ENCODE results near the gene HGS.
A peak's percentile ranks its signal among the peaks of the same experiment; 100 is the strongest.

The HGS gene

GRCh38 chr17:81648707-81649085, 35.1 kb upstream of the HGS start:
- H3K4me3 ChIP-seq (replicated peaks in 1 of 2; ENCODE audit: low read depth in 2 of 2, low read length in 2 of 2), result no peak overlapping the region
- DNase-seq (ENCODE audit: low read depth in 2 of 2), result no peak
- no peak for TF ChIP-seq CTCF (IDR thresholded peaks at IDR 0.05; ENCODE audit: low read depth, low read length)

- H3K4me3 ChIP-seq (replicated peaks in 1 of 2; ENCODE audit: low read depth in 2 of 2, low read length in 2 of 2), result no peak overlapping the region
- no peak for DNase-seq (ENCODE audit: low read depth in 2 of 2)
- no peak for TF ChIP-seq CTCF (IDR thresholded peaks at IDR 0.05; ENCODE audit: low read depth, low read length)
Measured at GRCh38 chr17:81650951-81651350, 32.9 kb upstream of the HGS start.

GRCh38 chr17:81651692-81652091, 32.1 kb upstream of the HGS start:
- DNase-seq (ENCODE audit: low read depth in 2 of 2), result peak; percentile 84 to 94
- TF ChIP-seq CTCF (IDR thresholded peaks at IDR 0.05; ENCODE audit: low read depth, low read length), result no peak
- H3K4me3 ChIP-seq (replicated peaks in 1 of 2; ENCODE audit: low read depth in 2 of 2, low read length in 2 of 2), result no peak overlapping the region

- TF ChIP-seq CTCF (IDR thresholded peaks at IDR 0.05; ENCODE audit: low read depth, low read length), result no peak
- no peak overlapping the region for H3K4me3 ChIP-seq (replicated peaks in 1 of 2; ENCODE audit: low read depth in 2 of 2, low read length in 2 of 2)
- no peak for DNase-seq (ENCODE audit: low read depth in 2 of 2)
Measured at GRCh38 chr17:81652906-81653771, 30.7 kb upstream of the HGS start.

GRCh38 chr17:81655378-81656117, 28.3 kb upstream of the HGS start:
- no peak for TF ChIP-seq CTCF (IDR thresholded peaks at IDR 0.05; ENCODE audit: low read depth, low read length)
- no peak for DNase-seq (ENCODE audit: low read depth in 2 of 2)

GRCh38 chr17:81656118-81656743, 27.6 kb upstream of the HGS start, which contains the start of gene PDE6G:
PDE6G (minus strand) TSS chr17:81656542; CDS start chr17:81653305, 3,237 bp downstream.
- H3K4me3 ChIP-seq (replicated peaks in 1 of 2; ENCODE audit: low read depth in 2 of 2, low read length in 2 of 2), result no peak within 1 kb of the TSS
- DNase-seq (ENCODE audit: low read depth in 2 of 2), result no peak
- TF ChIP-seq CTCF (IDR thresholded peaks at IDR 0.05; ENCODE audit: low read depth, low read length), result no peak

More at GRCh38 chr17:81655378-81656117, 28.3 kb upstream of the HGS start:
- H3K4me3 ChIP-seq (replicated peaks in 1 of 2; ENCODE audit: low read depth in 2 of 2, low read length in 2 of 2), result no peak overlapping the region

Measured in cardiac fibroblast (primary cell).